K562 (cell line): Measurements from ENCODE around the gene SPAG16.

Experiments used
- CTCF ChIP-seq, 3 experiments: IDR thresholded peaks in 2 of 3; conservative IDR thresholded peaks in 1 of 3; 2 replicates each; pipeline ENCODE4 v1.5.1; 2011 to 2012; ENCODE audit warnings: low read length in 3 of 3, mild to moderate bottlenecking in 3 of 3, control low read depth in 2 of 3, improper control_type of control experiment in 1 of 3, inconsistent platforms in 1 of 3, low read depth in 1 of 3, mixed read lengths in 1 of 3, moderate library complexity in 1 of 3; ENCODE audit not compliant: insufficient read depth in 2 of 3
- GTF3C2 ChIP-seq: IDR thresholded peaks from 3 replicates; pipeline ENCODE4 v1.6.1; 2011; ENCODE audit warnings: borderline replicate concordance, mild to moderate bottlenecking, moderate library complexity; ENCODE audit not compliant: insufficient read length; ENCODE audit errors: extremely low read depth
- HMG20B ChIP-seq: fragments of 250-450 bp; sonication (Bioruptor Pico); IDR thresholded peaks from 2 replicates; pipeline ENCODE4 v1.5.0; 2021; ENCODE audit warnings: mild to moderate bottlenecking
- NR2F6 ChIP-seq: fragments of 450-650 bp; formaldehyde crosslinking; IDR thresholded peaks from 2 replicates; pipeline ENCODE4 v1.4.0; 2020; ENCODE audit warnings: mild to moderate bottlenecking
- NR3C1 ChIP-seq: sonication (generic); formaldehyde crosslinking; IDR thresholded peaks from 2 replicates; pipeline ENCODE4 v1.8.1; 2022; ENCODE audit warnings: missing genetic modification reagents
- POLR2B ChIP-seq: fragments of 450-650 bp; IDR thresholded peaks from 2 replicates; pipeline ENCODE4 v1.6.1; 2018; ENCODE audit warnings: low read depth; ENCODE audit not compliant: partially characterized antibody
- PYGO2 ChIP-seq: fragments of 450-650 bp; IDR thresholded peaks from 2 replicates; pipeline ENCODE4 v1.6.1; 2016; ENCODE audit warnings: mild to moderate bottlenecking, missing genetic modification characterization, moderate library complexity, missing compliant biosample characterization
- RCOR1 ChIP-seq, 2 experiments: IDR thresholded peaks; 2 replicates each; pipeline ENCODE4 v1.6.1; 2012; ENCODE audit warnings: low read depth in 2 of 2, low read length in 2 of 2, borderline replicate concordance in 1 of 2, improper control_type of control experiment in 1 of 2
- ZFP30 ChIP-seq: fragments of 250-450 bp; sonication (Bioruptor Pico); IDR thresholded peaks from 2 replicates; pipeline ENCODE4 v1.8.0; 2022; ENCODE audit warnings: moderate library complexity, mild to moderate bottlenecking, inconsistent platforms, borderline replicate concordance
- ZNF274 ChIP-seq: IDR thresholded peaks from 2 replicates; pipeline ENCODE4 v1.6.1; 2011; ENCODE audit warnings: low read depth, mild to moderate bottlenecking, low read length, moderate library complexity, borderline replicate concordance

- TF ChIP-seq GTF3C2 (no peak), NR3C1 (CRISPR knock-in tag) (no peak), POLR2B (no peak), HMG20B (CRISPR knock-in tag) (no peak), PYGO2 (tag) (no peak), CTCF (IDR thresholded peaks at IDR 0.05 in 2 of 3, conservative IDR thresholded peaks at IDR 0.05 in 1 of 3; ENCODE audit: insufficient read depth in 2 of 3, low read depth in 1 of 3, low read length in 3 of 3) (no peak), ZNF274 (no peak), RCOR1 (IDR thresholded peaks at IDR 0.05; ENCODE audit: borderline replicate concordance in 1 of 2, low read depth in 2 of 2, low read length in 2 of 2) (no peak), NR2F6 (CRISPR knock-in tag) (no peak), ZFP30 (no peak)
Observed at GRCh38 chr2:213261237-213261636, 23.0 kb upstream of the SPAG16 start.
